Right forelimb (tissue), 1 donor: Measurements from ENCODE around the gene TAS2R60.
"Not testable (repeated sequence)": the region's sequence is repeated elsewhere in the genome, so short reads cannot be mapped to it uniquely, and the experiment has no call there.

ENCODE experiments used
- DNase-seq: peaks from one replicate; pipeline ENCODE4 v3.0.0-alpha.2; 2018

TAS2R60 gene

DNA sequence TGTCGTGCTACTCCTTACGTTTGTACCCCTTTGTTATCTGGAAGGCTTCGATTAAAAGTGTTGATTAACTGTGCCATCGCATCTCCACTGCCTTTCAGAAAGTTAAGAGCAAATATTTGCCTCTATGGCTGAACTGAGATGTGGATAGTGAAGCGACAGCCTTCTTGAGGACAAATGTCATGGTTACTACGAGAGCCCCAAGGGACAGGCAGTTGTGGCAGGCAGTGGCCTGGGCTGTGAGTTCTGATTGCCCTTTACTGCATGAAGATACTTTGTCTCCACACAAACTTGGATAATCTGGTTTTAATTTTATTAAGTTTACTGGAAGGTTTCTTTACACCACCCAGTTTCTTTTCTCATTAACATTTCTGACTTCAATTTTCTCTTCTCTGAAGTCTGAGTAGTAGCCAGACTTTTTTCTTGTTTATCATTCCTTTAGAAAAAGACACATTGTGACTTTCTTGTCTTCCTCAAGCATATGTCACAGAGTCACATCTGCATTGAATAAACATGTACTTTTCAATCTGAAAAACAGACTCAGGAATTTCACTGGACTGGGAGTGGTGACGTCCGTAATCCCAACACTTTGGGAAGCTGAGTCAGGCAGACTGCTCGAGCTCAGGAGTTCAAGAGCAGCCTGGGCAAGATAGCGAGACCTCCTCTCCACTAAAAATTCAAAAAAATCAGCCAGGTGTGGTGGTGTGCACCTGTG lies 36.0 kb downstream of the TAS2R60 start:
- DNase-seq, result no peak

DNA sequence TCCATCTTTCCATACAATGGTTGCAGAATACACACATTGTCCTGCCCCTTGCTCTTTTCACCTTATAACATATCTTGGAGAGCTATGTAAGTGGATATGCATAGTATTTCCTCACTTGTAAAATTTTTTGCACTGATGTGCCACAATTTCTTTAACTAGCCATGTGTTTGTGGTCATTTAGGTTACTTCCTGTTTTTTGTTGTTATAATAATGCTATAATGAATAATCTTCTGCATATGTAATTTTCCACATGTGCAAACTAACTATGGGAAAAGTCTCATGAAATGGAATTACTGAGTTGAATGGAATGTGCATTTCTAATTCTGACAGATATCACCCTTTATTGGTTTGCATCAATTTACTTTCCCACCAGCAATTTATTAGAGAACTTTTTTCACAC lies 37.2 kb downstream of the TAS2R60 start:
- DNase-seq, result no peak

DNA sequence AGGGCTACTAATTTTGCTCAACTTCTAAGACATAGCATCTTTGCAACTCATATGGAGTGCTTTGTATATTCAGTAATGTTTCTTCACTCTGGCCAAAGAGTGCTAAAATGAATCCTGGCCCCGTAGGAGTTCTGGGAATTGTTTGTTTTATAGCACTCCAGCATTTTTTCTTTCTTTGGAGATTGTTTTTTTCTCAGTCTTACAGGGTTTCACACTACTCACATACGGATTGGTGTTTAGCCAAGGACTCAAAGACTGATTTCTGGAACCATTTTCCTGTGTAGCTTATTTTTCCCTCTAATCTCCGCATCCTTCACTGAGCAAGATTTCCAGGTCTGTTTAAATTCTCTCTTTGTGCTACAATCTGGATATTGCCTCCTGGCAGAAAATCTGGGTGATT lies 40.9 kb downstream of the TAS2R60 start:
- DNase-seq, result no peak

DNA sequence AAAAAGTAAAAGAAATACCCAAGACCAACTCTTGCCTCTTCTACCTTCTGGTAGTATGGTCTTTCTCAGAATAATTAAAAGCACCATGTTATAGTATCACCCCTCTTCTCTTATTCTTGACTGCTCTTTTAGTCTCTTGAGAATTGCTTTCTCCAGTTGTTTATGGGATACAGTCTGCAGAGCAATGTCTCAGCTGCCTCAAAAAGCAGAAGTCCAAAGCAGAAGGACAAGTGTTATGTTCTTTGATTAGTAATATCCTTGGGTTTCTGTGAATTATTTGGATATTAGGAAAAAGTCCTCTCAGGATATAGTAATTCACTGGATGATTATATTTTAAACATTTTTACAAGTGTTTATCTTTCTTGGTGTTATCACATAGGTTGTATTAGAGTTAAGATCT lies 41.8 kb downstream of the TAS2R60 start:
- no peak for DNase-seq

DNA sequence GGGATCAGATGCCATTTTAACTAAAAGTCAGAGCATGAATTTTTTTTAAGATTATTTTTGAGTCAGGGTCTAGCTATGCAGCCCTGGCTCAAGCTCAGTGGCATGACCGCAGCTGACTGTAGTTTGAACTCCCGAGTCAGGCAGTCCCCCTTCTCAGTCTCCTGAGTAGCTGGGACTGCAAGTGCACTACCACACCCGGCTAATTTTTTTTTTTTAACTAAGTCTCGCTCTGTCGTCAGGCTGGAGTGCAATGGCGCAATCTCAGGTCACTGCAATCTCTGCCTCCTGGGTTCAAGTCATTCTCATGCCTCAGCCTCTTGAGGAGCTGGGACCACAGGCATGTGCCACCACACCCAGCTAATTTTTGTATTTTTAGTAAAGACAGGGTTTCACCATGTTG lies 42.2 kb downstream of the TAS2R60 start:
- DNase-seq, result no peak

DNA sequence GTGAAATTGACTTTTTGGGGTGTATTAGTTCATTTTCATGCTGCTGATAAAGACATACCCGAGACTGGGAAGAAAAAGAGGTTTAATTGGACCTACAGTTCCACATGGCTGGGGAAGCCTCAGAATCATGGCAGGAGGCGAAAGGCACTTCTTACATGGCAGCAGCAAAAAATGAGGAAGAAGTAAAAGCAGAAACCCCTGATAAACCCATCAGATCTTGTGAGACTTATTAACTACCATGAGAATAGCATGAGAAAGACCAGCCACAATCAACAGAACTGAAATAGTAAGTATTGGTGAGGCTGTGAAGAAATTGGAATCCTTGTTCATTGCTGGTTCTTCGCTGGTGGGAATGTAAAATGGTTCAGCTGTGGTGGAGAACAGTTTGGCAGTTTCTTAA lies 43.0 kb downstream of the TAS2R60 start:
- DNase-seq, result not testable (repeated sequence)

DNA sequence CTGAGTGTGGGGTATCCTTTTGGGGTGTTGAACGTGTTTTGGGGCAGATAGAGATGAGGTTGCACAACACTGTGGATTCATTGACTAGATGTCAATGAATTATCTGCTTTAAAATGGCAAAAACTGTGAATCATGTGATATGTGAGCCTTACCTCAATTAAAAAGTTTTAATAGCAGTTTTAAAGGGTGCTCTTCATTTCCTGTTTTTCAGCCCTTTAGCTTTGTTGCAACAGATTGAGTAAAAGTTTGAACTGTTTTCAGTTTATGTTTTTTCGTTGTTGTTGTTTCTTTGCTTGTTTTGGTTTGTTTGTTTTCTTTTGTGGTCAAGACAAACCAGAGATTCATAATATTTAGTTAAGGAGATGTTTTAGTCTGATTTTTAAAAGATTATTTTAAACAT lies 43.8 kb downstream of the TAS2R60 start:
- no peak for DNase-seq

DNA sequence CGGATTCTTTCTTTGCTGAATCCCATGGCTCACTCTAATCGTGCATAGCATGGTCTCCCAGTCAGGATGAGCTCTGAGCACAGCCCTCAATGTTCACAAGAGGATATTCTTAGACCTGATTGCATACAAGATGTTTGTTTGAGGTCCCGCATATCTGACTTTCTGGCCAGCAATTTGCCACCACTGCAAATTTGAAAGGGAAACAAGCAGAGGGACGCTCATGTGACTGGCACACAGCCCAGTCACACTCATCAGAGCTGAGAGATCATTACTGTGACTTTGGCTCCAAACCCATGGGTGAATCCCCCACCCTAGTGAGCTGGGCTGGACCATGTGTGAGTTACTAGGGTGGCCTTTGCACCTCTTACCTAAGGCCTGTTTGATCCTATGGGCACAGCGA lies 44.3 kb downstream of the TAS2R60 start:
- DNase-seq, result no peak

DNA sequence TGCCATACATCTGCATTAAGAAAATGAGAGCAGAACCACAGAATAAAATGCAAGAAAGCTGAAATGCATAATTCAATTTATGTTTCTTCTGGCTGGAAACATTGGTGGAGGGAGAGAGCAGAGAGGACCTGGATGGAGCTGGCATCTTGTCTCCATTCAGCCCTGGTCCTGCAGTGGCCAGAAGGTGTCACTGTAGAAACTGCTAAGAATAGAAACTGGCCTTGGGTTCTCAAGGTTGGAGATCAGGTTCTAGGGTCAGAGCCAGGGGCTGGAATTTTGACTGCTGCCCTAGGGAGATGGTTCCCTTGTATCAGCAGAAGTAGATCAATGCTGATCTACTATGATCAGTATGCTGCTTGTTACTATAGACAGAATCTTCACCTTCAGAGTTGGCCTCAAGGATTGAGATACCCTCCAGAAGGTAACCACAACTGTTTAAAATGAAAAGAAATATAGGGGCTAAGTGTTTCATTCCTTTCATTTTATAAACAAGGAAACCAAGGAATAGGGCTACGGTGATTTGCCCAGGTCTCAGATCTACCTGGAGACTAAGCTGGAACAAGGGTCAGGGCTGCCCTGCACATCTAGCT lies 47.6 kb downstream of the TAS2R60 start:
- no peak for DNase-seq

DNA sequence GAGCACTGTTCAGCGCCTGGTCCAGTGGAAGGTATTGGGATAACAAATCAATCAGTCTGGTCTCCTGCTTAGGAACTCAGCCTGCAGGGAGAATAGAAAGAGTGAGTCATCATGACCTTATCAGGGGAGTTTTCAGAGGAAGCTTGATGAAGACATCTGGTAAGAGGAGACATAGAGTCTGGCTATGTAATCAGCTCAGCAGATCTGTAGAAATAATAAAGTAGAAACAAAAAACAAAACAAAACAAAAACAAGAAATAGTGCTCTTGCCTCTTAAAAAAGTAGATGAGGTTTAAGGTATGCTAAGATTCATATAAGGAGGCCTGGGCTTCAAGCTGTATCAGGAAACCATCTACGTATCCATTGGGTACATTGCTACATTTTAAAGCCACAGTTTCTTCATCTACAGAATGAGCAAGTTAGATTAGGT lies 48.8 kb downstream of the TAS2R60 start:
- no peak for DNase-seq

DNA sequence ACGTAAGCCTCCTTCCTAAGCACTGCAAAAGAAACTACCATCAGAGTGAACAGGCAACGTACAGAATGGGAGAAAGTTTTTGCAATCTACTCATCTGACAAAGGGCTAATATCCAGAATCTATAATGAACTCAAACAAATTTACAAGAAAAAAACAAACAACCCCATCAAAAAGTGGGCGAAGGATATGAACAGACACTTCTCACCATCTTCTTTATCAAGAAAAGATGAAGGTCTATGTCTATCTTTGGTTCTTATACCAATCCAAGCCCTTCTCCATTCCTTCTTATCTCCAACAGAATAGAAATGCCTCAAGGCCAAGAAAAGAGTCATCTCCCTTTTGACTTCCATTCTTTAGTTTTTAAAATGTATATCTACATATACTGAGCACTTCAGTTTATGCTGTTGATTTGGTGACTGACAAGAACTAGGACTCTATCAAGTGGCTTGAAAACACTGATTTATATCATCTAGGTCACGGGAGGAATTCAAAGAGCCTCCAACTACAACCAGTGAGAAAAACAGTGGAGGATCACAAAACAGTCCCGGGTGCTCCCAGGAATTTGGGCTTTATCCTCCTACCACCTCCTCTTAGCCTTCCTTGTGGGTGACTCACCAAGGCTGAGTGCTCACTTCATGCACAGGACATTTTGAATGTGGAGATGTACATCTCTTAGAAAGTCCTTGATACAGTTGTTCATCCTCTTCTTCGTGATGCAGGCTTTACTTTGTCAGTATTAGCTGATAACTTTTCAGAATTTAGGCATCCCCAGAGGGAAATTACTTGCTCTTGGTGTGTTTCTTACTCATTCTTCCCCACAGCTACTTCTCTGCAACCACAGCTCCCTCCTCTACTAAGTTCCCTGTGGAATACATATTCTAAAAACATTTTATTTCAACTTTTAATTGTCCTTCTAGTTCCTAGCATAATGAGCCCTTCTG lies 49.8 kb downstream of the TAS2R60 start:
- no peak for DNase-seq

DNA sequence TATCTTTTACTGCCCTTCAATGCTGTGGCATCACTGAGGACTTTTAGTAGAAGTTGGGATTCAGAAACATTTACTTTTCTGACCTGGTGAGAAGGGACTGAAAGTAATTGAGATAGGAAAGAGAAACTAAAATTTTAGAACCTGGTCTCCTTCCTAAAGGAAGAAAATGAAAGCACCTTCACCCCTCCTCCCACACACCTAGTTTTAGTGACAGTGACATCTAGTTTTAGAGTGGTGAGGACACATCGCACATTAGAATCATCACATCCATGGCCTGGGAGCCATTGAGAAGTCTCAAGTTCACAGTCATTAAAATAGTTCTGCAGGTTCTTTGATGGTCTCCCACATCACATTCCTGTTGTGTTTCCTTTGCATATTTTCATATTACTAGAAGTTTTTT lies 50.5 kb downstream of the TAS2R60 start:
- no peak for DNase-seq
